HG03354 (cell line): Measurements from ENCODE around the gene ARMC8.
A peak's percentile ranks its signal among the peaks of the same experiment; 100 is the strongest.

Experiments
- ATAC-seq: cut with Tn5 transposase; IDR thresholded peaks from one replicate; pipeline ENCODE4 v1.9.1; 2021; ENCODE audit warnings: mild to moderate bottlenecking; ENCODE audit not compliant: unreplicated experiment, poor library complexity, severe bottlenecking

Gene ARMC8

GRCh38 chr3:138234401-138235179 lies 47.5 kb downstream of the ARMC8 start:
- ATAC-seq: no peak

DNA sequence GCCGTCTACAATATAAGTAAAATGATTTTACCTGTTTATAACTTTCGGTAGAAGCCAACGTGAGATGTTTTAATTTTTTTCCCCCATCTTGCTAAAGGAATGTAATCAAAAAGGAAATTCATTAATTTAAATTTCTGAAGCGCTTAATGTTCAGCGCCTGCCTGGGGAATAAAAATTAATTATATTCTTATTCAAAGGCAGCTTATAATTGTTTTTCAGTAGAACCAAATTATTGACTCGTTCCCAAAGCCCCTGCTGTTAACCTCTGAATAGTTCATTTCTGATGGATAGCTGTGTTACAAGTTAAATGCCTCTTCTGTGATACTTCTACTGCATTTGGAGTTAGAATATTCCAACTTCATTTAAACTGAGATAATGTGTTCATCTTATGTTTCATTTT lies 51.6 kb downstream of the ARMC8 start:
- no peak for ATAC-seq

DNA sequence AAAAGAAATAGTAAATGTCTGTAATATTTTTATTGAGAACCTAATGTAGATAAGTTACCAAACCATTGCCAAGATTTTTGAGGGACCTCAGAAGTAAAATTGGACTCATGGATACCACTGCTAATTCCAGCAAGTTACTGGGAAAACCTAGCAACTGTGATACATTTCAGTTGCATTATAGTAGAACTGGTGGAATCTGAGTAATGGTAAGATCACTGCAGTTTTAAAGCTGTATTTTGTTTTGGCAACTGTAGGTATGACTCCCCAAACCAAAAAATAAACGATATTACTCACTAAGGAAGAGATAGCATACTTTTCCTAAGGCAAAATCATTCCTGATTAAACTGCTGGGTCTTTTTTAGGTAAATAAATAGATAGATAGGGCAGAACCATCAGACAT lies 54.0 kb downstream of the ARMC8 start:
- ATAC-seq: no peak

DNA sequence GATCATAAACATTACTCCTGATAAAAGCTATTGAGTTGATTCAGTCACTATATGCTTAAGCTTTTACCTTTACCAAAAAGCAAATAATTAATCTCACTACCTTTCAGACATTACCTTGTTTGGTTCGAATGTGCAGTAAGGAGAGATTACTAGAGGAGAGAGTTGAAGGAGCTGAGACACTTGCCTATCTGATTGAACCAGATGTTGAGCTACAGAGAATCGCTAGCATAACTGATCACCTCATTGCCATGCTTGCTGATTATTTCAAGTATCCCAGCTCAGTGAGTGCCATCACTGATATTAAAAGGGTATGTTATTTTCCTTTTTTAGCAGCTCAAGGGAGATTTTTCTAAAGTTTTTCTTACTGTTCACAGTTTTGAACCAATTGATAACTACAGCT lies 54.6 kb downstream of the ARMC8 start:
- no peak for ATAC-seq

GRCh38 chr3:138242466-138242865 lies 55.4 kb downstream of the ARMC8 start:
- ATAC-seq: no peak

DNA sequence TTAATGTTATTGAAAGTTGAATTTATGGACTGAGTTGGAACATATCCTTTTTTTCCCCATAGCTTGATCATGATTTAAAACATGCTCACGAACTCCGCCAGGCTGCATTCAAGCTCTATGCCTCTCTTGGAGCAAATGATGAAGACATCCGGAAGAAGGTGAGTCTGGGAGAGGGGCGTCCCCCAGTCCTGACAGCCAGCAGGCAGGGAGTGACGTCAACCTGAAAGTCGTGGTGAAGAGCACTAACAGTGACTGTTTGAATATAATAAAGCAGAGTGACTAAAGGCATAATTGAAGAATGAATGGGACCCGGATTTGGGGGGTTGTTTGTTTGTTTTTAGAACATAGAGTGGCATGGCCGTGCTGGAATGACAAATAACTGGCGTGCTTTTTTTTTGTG lies 57.9 kb downstream of the ARMC8 start:
- no peak for ATAC-seq

GRCh38 chr3:138249636-138250035 lies 62.5 kb downstream of the ARMC8 start:
- ATAC-seq: no peak

DNA sequence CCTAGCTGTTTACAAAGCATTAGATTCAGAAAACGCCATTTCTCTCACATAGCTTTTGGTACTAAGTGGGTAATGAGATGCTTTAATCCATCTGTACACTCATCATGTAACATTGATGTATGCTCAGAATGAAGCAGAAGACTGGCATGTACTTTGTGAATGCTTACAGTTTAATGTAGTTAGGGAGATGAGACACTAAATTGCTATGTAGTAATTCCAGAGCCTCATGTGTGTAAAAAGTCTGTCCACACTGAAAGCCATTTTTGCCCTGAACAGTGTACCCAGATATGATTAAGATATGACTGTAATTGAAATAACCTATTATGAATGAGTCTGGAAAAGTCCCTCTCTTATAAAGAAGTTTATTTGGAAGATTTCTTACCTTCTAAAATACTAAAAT lies 66.5 kb downstream of the ARMC8 start:
- ATAC-seq: no peak

GRCh38 chr3:138254216-138254615 lies 67.1 kb downstream of the ARMC8 start:
- no peak for ATAC-seq

GRCh38 chr3:138256022-138256421 lies 68.9 kb downstream of the ARMC8 start:
- ATAC-seq: no peak

GRCh38 chr3:138257986-138258385 lies 70.9 kb downstream of the ARMC8 start:
- peak; percentile 50 for ATAC-seq

GRCh38 chr3:138259126-138259525 lies 72.0 kb downstream of the ARMC8 start:
- ATAC-seq: no peak

DNA sequence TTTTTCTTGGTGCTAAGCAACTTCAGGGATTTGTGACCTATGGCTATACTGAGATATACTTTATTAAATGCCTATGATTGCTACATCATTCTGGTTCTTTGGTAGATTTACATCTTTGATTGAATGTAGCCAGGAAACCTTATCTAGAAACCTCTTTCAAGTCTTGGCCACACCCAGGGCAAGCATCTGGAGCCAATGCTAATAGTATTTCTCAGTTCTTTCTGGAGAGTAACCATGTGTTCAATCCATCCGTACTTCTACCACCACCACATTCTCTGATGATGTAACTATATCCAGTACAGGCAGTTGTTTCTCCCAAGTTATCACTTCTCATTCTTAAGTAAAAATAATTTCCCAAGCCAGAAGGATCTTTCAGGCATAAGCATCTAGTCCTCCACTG lies 73.5 kb downstream of the ARMC8 start:
- ATAC-seq: no peak

- no peak for ATAC-seq
Measured at GRCh38 chr3:138263104-138263503, 76.0 kb downstream of the ARMC8 start.

DNA sequence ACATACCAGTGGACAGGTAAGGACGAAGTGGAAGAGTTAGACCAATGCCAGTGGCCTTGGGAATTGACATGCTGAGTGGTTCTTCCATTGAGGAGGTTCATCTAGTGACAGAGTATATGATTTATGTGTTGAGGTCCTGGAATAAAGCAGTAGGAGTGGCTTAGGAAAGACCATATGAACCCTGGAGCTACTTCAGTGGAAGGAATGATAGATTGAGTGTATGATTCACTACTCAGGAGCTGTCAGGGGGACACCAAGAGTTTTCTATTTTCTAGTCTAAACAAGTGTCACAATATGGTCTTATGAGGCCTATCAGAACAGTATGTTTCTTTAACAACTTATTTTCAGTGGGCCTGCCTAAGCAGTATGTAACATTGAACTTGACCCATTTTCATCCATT lies 78.6 kb downstream of the ARMC8 start:
- no peak for ATAC-seq

DNA sequence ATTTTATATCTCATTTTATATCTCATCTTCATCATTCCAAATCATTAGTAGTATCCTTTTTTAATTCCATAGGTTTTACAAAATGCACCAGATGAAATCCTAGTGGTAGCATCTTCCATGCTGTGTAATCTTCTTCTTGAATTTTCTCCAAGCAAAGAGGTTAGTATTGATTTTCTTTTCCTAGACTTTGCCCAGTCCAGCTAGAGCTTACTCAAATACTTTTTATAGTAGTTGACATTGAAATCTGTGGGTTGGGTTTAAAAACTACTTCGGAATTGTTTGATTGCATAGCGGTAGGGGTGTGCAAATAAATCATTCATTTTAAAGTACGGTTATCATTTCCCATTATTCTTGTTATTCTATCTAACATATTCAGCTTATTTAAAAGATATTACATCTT lies 80.0 kb downstream of the ARMC8 start:
- ATAC-seq: no peak

GRCh38 chr3:138270245-138270644 lies 83.1 kb downstream of the ARMC8 start:
- no peak for ATAC-seq

- ATAC-seq: peak; percentile 73
Measured at GRCh38 chr3:138271189-138271794, 84.2 kb downstream of the ARMC8 start.

DNA sequence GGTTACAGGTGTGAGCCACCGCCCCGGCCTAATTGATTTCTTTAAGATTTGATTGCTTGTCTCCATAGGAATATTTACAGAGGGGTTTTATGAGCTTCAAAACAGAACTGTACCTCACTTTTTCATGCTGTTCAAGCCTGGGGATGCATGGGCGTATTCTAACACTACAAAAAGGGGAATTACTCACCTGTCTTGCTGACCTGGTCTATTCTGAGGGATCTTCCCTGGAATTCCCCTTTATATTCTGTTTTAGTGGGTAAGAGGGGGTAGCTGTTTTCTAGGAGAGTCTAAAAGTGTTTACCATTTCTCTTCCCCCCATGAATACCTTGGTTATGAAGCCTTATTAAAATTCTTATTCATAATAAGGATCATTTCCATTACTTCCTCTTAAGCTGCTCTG lies 94.5 kb downstream of the ARMC8 start:
- ATAC-seq: no peak

DNA sequence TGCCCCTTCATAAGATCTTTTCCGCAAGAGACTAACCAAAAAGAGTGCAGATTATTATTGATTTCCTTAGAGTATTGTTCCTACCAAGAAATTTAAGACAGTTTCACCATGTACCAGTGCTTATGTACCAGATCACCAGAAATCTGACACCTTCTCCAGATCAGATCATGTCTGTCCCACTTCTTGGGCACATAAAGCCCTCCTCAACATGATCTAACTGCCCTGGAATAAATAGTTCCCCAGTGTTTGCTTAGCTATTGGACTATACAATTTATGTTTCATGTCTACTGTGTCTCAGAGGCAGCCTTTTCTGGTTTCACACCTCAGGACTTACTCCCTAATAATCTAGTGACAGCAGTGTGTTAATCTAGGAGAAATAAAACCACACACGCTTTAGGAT lies 95.7 kb downstream of the ARMC8 start:
- ATAC-seq: no peak

DNA sequence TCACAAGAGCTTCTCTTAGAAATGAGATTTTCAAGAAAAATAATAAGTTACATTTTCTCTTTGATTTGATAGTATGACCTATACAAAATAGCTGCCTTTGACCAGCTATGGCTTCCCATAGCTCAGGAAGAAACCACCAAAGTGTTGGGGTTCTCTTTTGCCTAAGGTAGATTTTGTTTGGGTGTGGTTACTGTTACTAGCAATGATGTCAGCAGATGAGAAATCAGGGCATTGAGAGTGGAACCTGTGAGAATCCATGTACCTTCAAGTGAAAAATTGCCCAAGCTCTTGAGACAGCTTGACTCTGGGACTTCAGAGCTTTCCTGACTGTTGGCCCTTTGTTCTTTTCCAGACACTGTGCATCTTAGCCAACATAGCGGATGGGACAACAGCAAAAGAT lies 97.0 kb downstream of the ARMC8 start:
- no peak for ATAC-seq
